K562 (cell line): ENCODE results near the gene PLPP7. TPM values are rescaled to one million over a fixed set of nuclear protein-coding genes. Genes with fewer than 3 reads are reported as not detected.

Experiments
- ATAC-seq: fragments of 200-7000 bp; cut with Tn5 transposase; 3 replicates; pipeline ENCODE4 v1.9.1; 2020; ENCODE audit warnings: moderate library complexity
- BruUV-seq: library from RNA; stranded (reverse); fragments of 400-500 nt; replicated peaks from 2 replicates; lab custom pipeline; 2021; lab: Mats Ljungman, UMichigan
- CTCF ChIA-PET: fragments of 300-600 bp; formaldehyde crosslinking; extraction: SDS; loops from one replicate; lab custom pipeline; 2021; ENCODE audit warnings: low intra/inter-chr PET ratio; lab: Yijun Ruan, JAX
- POLR2A ChIA-PET: fragments of 300-600, 350-650 bp; sonication (Branson Sonifier 250); formaldehyde crosslinking; extraction: SDS; loops from one replicate; lab custom pipeline; 2021; ENCODE audit warnings: antibody characterized with exemption, inconsistent platforms; lab: Yijun Ruan, JAX
- DNase-seq, 4 experiments: peaks; one replicate each; pipeline versions ENCODE4 v3.0.0 to v3.0.0-alpha.2; 2011 to 2018; ENCODE audit warnings: low spot score in 3 of 4, mixed read lengths in 3 of 4; ENCODE audit errors: extremely low read depth in 1 of 4
- FAIRE-seq: peaks from 2 replicates; lab custom pipeline; 2011; peaks lifted over from hg19 to GRCh38; lab: Jason Lieb, UNC
- H2AFZ ChIP-seq: 2 replicates; pipeline ENCODE4 v1.6.0; 2011; ENCODE audit warnings: low read depth, low read length, control low read depth, inconsistent platforms
- H3K27ac ChIP-seq: fragments of 200-600 bp; 3 replicates; pipeline ENCODE4 v1.8.0; 2011; ENCODE audit warnings: low read depth, mild to moderate bottlenecking, control low read depth, inconsistent platforms, low read length, moderate library complexity, mixed read lengths; ENCODE audit errors: extremely low read depth
- H3K27me3 ChIP-seq, 2 experiments: fragments of 300-600 bp in 1 of 2; 2 replicates in 1 of 2; 3 replicates in 1 of 2; pipeline versions ENCODE4 v1.6.0 to v1.8.0; 2011; ENCODE audit warnings: inconsistent platforms in 2 of 2, low read length in 2 of 2, mild to moderate bottlenecking in 1 of 2, mixed read lengths in 1 of 2, moderate library complexity in 1 of 2; ENCODE audit not compliant: control insufficient read depth in 2 of 2, insufficient read depth in 2 of 2
- H3K36me3 ChIP-seq: fragments of 300-600 bp; 3 replicates; pipeline ENCODE4 v1.8.0; 2011; ENCODE audit warnings: mild to moderate bottlenecking, low read length, inconsistent platforms; ENCODE audit not compliant: control insufficient read depth, insufficient read depth
- H3K4me1 ChIP-seq, 2 experiments: fragments of 200-600 bp in 1 of 2; replicated peaks in 1 of 2; 2 replicates in 1 of 2; 3 replicates in 1 of 2; pipeline versions ENCODE4 v1.5.1 to v1.8.0; 2011; ENCODE audit warnings: inconsistent platforms in 2 of 2, low read length in 2 of 2, mild to moderate bottlenecking in 1 of 2, mixed read lengths in 1 of 2, moderate library complexity in 1 of 2; ENCODE audit not compliant: control insufficient read depth in 2 of 2, insufficient read depth in 2 of 2
- H3K4me2 ChIP-seq: 2 replicates; pipeline ENCODE4 v1.6.1; 2011; ENCODE audit warnings: low read length, control low read depth, inconsistent platforms, mixed read lengths; ENCODE audit not compliant: insufficient read depth
- H3K4me3 ChIP-seq: fragments of 200-600 bp; sonication (generic), shearing (Covaris generic); 2 replicates; pipeline ENCODE4 v1.5.1; 2016; ENCODE audit warnings: control low read depth, inconsistent platforms
- H3K79me2 ChIP-seq: fragments of 200-600 bp; 3 replicates; pipeline ENCODE4 v1.8.0; 2011; ENCODE audit warnings: low read length, inconsistent platforms; ENCODE audit not compliant: control insufficient read depth, insufficient read depth
- H3K9ac ChIP-seq, 2 experiments: 2 replicates each; pipeline versions ENCODE4 v1.6.0 to v1.6.1; 2011; ENCODE audit warnings: low read depth in 2 of 2, low read length in 2 of 2, control low read depth in 1 of 2, inconsistent platforms in 1 of 2, mild to moderate bottlenecking in 1 of 2, mixed read lengths in 1 of 2; ENCODE audit not compliant: insufficient read depth in 1 of 2
- H3K9me1 ChIP-seq: one replicate; pipeline ENCODE4 v1.6.0; 2011; ENCODE audit warnings: inconsistent platforms, mild to moderate bottlenecking, low read length, moderate library complexity; ENCODE audit not compliant: control insufficient read depth, insufficient read depth
- H3K9me3 ChIP-seq: replicated peaks from 2 replicates; pipeline ENCODE4 v1.5.1; 2011; ENCODE audit warnings: low read depth, low read length, inconsistent platforms; ENCODE audit not compliant: control insufficient read depth, insufficient read depth
- H4K20me1 ChIP-seq: replicated peaks from 2 replicates; pipeline ENCODE4 v1.6.1; 2011; ENCODE audit warnings: low read length, inconsistent platforms, mixed read lengths; ENCODE audit not compliant: control insufficient read depth, insufficient read depth
- DPF2 ChIP-seq: fragments of 450-650 bp; IDR thresholded peaks from 2 replicates; pipeline ENCODE4 v1.6.1; 2016
- NR2C1 ChIP-seq, 2 experiments: fragments of 450-650 bp; IDR thresholded peaks; 2 replicates each; pipeline ENCODE4 v1.6.1; 2017; ENCODE audit warnings: mild to moderate bottlenecking in 2 of 2, antibody characterized with exemption in 1 of 2, inconsistent platforms in 1 of 2, missing compliant biosample characterization in 1 of 2, missing genetic modification characterization in 1 of 2
- WGBS: fragments of 100-300 bp; shearing (Covaris generic); methylation state at CpG from one replicate; pipeline ENCODE4 v1.1.6; 2016; ENCODE audit warnings: low coverage, mixed read lengths; ENCODE audit not compliant: insufficient coverage; ENCODE audit errors: missing lambda C conversion rate; 5-methylcytosine and 5-hydroxymethylcytosine counted together
- in situ Hi-C: fragments of 300-500 bp; cut with MboI; formaldehyde crosslinking; loops from 4 replicates; pipeline ENCODE4 v1.15.0; 2018; ENCODE audit warnings: inconsistent platforms, mixed read lengths
- intact Hi-C: fragments of 100-400 bp; cut with micrococcal nuclease; formaldehyde crosslinking; loops from 2 replicates; pipeline ENCODE4 v1.14.2; 2022
- polyA plus RNA-seq, 8 experiments: library from polyadenylated mRNA; depleted of rRNA in 4 of 8; stranded (reverse) in 5 of 8; unstranded in 3 of 8; fragments of >200 nt; fragmentation: Nextera tagmentation in 2 of 8; fragmentation: Illumina TruSeq in 1 of 8; extraction: Ambion mirVana in 2 of 8; extraction: Trizol in 1 of 8; gene quantifications; 2 replicates each; pipeline versions ENCODE4 v1.2.1 to v1.2.3, GENCODE V29; 2011 to 2014; ENCODE audit warnings: inconsistent platforms in 1 of 8, missing spikeins in 1 of 8
- total RNA-seq, 7 experiments: library from RNA; depleted of rRNA in 6 of 7; stranded (reverse); fragments of >200 nt in 6 of 7; fragmentation: Illumina TruSeq in 2 of 7; extraction: Trizol in 2 of 7; gene quantifications; 2 replicates each; pipeline versions ENCODE4 v1.2.1 to v1.2.3, GENCODE V29; 2011 to 2021; ENCODE audit warnings: low replicate concordance in 1 of 7
- TF ChIP-seq, protein P1 (sequence below): fragments of 450-650 bp; IDR thresholded peaks from 2 replicates; pipeline ENCODE4 v1.6.1; 2018; ENCODE audit not compliant: partially characterized antibody

PLPP7 gene
- total and polyA plus RNA-seq, 9 of the 15 experiments (the other 6 are each of a cell fraction or from before 2014, with no cell fraction given): 0.09 to 0.93 (median 0.18) TPM; not detected in 4

DNA sequence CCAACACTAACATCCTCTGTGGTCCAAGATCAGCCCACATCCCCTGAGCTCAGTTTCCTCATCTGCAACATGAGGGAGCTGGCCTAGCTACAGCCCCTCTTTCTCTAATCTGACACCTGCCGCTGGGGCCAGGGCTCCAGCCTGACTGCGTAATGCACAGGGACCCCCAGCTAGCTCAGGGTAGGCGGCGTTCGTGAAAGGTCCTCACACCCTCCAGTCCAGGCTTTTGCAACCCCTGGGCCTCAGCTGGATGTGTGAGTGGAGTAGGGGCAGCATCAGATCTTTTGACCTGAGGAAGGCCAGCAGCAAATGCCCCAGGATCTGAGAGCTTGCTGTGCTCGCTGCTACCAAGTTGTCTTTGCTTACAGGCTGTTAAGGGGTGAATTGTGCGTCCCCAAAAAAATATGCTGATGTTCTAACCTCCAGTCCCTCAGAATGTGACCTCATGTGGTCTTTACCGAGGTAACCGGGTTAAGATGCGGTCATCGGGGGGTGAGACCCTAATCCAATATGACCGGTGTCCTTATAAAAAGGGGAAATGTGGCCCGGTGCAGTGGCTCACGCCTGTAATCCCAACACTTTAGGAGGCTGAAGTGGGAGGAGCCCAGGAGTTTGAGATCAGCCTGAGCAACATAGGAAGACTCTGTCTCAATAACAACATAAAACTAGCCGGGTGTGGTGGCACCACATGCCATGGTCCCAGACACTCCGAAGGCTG is 47.8 kb downstream of the PLPP7 start:
- Histone ChIP-seq H3K27me3 (no peaks in the 10 kb centered on the region), H3K9me1 (no peaks in the 10 kb centered on the region), H3K4me1 (peaks cover 5 to 25% of the 10 kb centered on the region in 2 experiments; a peak in 4 of 5 replicates), H3K4me3 (no peak overlapping the region), H3K36me3 (no peaks in the 10 kb centered on the region), H2AFZ (no peak overlapping the region), H3K9me3 (no peaks in the 10 kb centered on the region), H3K9ac (peak overlapping the region in 1 of 2 experiments; percentile 61; a peak in 2 of 4 replicates), H3K4me2 (no peak overlapping the region), H3K27ac (no peak overlapping the region), H3K79me2 (no peaks in the 10 kb centered on the region), H4K20me1 (no peaks in the 10 kb centered on the region)
- ChIA-PET CTCF (interaction anchor here (2.0 to 5.0 kb wide), 2 partner anchors 159 to 279 kb away, joined by 16 to 44 read pairs; no protein-coding TSS in a partner anchor), POLR2A (interaction anchor here (0.6 to 2.5 kb wide), 7 partner anchors 13 to 270 kb away, joined by 3 to 13 read pairs (median 3); partner anchors contain the start of gene NUP214)
- intact Hi-C loops: loop anchor here (10.0 kb wide), 1 partner anchor 212 kb away; the partner anchor contains the start of gene NUP214
- in situ Hi-C loops: loop anchor here (5.0 to 10.0 kb wide), 2 partner anchors 122 to 280 kb away; no protein-coding TSS in a partner anchor
- TF ChIP-seq DPF2: no peak
- TF ChIP-seq NR2C1 (IDR thresholded peaks at IDR 0.05): no peak
- no peak for TF ChIP-seq NR2C1 (tag; IDR thresholded peaks at IDR 0.05)
- TF ChIP-seq, protein P1, sequence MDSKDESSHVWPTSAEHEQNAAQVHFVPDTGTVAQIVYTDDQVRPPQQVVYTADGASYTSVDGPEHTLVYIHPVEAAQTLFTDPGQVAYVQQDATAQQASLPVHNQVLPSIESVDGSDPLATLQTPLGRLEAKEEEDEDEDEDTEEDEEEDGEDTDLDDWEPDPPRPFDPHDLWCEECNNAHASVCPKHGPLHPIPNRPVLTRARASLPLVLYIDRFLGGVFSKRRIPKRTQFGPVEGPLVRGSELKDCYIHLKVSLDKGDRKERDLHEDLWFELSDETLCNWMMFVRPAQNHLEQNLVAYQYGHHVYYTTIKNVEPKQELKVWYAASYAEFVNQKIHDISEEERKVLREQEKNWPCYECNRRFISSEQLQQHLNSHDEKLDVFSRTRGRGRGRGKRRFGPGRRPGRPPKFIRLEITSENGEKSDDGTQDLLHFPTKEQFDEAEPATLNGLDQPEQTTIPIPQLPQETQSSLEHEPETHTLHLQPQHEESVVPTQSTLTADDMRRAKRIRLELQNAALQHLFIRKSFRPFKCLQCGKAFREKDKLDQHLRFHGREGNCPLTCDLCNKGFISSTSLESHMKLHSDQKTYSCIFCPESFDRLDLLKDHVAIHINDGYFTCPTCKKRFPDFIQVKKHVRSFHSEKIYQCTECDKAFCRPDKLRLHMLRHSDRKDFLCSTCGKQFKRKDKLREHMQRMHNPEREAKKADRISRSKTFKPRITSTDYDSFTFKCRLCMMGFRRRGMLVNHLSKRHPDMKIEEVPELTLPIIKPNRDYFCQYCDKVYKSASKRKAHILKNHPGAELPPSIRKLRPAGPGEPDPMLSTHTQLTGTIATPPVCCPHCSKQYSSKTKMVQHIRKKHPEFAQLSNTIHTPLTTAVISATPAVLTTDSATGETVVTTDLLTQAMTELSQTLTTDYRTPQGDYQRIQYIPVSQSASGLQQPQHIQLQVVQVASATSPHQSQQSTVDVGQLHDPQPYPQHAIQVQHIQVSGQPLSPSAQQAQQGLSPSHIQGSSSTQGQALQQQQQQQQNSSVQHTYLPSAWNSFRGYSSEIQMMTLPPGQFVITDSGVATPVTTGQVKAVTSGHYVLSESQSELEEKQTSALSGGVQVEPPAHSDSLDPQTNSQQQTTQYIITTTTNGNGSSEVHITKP: peak; percentile 64
- FAIRE-seq (no peak), DNase-seq (no peak), ATAC-seq (no peak)
- BruUV-seq: no TSS peak
- 40% methylated on average over 16 of the region's 16 CpGs for WGBS
